NCI-H524 treated with DMSO at 0.1 percent for 48 hours (cell line): Measurements from ENCODE around the gene ELOVL3.
"Not testable (repeated sequence)": the region's sequence is repeated elsewhere in the genome, so short reads cannot be mapped to it uniquely, and the experiment has no call there.

ENCODE experiments used
- DNase-seq: peaks from one replicate; lab custom pipeline; 2025; lab: John Stamatoyannopoulos, UW

ELOVL3 gene

DNA sequence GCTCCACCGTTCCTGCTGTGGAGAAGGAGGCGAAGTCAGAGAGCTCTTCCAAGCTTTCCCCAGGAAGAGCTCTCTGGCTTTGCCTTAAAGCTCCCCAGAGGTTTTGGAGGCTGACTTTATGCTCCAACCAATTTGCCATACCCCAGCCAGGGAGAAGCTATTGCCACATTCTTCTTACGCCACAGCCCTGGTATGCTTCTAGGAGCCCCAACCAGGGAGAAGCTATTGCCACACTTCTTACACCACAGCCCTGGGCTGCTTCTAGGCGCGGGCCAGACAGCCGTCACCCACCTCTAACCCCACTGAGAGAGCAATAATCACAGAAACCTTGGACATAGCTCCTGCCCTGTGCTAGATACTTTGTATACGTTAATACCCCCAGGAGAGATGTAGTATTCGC, 951 bp downstream of the ELOVL3 start:
- no peak for DNase-seq

DNA sequence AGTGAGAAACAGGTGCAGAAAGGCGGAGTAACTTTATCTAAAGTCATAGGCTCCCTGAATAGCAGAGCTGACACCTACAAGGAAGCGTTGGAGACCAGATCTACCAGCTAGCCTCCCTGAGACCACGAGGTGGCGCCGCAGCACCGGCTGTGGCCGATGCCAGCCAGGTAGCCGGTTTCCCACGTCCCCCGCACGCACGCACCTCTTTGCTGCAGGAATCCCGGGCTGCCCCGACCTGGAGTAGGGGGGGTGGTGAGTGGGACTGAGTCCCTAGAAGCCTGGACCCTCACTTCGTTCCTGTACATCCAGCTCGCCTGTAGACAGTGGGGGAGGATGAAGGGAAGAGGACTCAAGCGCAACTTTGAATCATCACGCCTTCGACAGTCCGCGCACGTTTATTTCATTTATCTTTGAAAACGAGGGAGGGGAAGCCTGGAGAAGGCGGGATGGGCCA, 3.7 kb downstream of the ELOVL3 start:
- no peak for DNase-seq

DNA sequence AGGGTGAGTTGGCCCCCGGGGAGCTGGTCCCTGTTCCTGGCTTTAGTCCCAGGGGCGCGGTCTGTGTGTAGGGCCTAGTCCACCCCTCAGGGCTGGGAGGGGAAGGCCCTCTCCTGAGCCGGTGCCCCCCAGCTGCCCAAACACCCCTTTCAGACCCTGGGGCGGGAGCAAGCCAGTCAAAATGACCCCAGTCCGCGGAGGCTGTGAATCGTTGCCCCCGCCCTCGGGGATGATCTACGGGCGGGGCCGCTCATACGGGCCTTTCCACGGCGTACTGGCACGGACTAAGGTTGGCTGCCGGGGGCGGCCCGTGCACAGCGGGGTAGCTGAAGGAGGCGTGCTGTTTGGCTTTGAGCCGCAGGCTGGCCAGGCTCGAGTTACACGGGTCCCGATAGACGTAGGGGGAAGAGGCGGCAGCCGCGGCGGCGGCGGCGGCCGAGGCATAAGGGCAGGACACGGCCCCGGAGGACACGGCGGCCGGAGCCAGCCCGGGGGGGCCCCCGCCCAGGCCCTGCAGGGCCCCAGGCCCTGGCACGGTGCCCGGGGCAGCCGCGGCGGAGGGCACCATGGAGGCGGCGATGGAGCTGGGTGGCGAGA, 4.3 kb downstream of the ELOVL3 start:
- no peak for DNase-seq

DNA sequence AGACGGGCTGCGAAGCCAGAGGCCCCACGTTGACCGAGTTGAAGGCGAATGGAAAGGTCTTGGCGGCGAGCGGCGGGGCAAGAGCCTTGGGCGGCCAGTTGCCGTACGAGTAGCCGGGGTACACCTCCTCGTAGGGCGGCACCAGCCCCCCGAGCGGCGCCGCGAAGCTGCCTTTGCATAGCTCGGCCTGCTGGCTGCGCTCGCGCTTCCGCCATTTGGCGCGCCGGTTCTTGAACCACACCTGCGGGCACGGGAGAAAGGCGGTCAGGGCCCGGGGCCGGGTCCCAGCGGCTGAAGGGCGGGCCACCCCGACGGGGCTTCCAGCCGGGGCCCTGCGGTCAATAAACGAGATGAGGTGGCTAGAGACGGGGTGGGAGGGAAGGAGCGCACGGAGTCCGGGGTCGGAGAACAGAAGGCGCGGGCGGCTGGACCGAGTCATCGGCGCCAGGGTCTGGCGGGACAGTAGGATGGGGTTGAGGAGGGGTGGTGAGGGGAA, 4.8 kb downstream of the ELOVL3 start:
- DNase-seq: no peak

DNA sequence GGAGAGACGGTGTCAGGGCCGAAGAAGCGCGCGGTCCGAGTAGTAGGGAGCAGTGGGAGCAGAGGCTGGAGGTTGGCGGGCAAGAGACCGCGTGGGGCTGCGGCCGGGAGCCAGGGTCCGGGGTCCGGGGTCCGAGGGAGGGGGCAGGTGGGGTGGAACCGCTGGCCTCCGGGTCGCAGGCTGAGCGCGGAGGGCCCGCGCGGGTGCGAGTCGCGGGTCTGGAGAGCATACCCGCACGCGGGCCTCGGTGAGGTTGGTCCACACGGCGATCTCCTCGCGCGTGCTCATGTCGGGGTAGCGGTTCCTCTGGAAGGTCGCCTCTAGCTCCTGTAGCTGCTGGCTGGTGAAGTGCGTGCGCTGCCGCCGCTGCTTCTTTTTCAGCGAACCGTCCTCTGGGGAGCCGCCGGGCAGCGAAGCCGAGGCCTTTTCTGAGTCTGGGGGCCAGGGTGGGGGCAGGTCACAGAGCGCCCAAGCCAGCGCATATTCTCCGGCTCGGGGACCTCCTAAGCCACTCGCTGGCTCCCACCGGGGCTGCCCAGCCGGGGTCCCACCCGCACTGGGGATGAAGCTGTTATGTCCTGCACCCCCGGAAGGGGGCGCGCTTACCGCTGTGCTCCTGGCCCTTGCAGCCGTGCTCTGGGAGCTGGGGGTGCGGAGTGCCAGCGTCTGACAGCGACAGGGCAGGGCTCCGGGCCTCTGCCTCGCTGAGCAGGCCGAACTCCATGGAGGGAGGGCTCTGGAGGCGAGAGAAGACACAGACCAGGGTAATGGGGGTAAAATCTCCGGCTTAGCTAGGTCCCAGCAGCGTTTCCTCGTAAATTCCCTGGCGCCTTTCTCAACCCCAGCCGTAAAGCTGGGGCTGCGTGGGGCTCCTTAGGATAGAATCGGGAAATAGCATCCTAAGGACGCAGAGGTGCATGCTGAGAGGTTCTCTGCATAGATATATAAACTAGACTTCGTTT, 5.5 kb downstream of the ELOVL3 start:
- no peak for DNase-seq

DNA sequence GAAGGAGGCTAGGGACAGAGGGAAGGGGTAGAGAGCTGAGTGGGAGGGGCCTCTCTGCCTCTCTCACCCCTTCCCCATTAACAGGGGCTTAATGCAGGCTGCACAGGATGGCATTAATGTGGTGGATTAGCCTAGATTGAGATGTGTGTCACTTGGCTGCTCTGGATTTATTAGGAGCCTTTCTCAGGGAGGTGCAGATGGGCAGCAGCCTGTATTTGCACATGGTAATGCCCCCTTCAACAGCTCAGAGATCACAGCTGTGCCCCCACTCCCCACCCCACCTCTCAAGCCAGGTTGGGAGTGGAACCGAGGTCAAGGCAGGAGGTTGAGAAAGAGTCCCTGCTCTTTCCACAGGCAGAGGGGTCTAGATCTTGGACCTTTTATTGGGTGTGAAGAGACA, 7.9 kb downstream of the ELOVL3 start:
- peak; percentile 53 for DNase-seq

DNA sequence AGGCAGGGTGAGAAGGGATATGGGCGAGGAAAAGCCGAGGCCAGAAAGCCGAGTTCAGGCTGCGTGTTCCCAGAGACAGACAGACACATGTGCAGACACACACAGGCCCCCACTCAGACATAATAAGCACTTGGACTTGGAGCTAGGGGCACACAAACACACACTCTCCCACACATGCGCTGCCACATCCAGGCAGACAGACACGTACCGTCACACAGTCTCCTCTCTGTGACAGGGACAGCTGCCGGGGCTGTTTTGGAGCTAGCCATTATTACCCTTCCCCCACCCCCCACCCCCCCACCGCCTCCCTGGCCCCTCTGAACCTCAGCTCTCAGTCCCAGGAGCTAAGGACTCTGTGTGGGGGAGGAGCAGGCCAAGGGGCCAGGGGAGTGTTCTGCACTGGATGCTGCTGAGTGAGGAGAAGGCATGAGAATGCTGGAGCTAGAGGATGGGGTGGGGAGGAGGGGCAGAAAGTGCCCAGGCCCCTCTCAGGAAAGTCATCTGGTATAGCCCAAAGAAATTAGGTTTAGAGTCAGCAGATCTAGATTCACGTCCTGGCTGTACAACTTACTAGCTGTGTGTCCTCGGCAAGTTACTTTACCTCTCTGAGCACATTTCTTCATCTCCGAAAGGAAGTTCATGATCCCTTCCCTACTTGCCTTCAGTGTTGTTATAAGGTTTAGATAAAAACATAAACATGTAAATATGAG, 8.9 kb downstream of the ELOVL3 start:
- no peak for DNase-seq

DNA sequence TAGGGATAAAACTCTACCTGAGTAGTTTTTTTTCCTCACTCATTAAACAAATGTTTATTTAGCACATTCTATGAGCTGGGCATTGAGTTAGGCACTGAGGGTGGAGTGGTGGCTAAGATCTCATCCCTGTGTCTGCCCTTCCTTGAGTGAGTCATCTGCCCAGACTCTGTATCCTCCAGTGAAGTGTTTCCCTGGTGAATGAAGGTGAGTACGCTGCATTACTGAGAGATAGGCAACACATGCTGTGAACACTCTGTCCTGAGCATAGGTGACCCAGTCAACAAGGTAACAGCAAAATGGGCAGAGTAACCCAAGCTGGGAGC, 9.5 kb downstream of the ELOVL3 start:
- no peak for DNase-seq

DNA sequence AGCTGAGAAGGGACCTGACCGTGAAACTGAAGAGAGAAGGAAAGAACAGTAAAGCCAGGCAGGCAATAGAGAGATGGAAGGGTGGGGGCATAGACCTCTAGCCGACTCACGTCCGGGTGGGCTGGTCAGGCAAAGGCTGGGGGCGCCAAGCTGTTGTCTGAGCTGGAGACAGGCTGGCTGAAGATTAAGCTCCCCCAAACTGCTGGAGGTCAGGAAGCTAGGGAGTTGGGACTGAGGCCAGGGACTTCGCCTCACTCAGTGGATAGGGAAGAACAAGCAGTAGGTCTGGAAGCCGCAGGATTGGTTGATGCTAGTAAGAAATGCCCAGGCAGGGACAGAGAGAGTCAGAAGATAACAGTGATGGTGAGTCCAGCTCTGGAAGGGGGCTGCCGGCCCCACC, 9.9 kb downstream of the ELOVL3 start:
- no peak for DNase-seq

DNA sequence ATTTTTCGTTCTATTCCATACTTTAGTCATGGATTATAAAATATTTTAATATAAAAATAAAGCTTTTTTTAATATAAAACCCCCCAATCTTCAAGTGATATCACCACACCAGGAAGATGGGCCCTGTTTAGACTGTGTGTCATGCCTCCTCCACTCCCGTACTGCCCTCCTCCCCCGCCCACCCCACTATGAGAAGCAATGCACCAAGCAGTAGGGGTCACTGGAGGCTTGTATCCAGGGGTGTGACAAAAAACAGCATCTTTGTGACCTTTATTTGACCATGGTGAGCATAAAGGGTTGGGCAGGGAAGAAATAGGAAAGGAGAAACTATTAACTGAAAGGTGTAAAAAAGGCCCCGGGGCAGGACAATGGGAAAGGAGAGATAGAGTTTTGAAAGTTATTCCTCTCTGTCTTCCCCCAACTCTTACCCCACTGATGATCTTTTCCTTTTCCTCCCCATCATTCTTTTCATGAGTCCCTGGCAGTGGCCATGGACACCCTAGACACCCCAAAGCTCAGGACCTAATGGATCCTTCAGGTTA, 11.7 kb downstream of the ELOVL3 start:
- no peak for DNase-seq

DNA sequence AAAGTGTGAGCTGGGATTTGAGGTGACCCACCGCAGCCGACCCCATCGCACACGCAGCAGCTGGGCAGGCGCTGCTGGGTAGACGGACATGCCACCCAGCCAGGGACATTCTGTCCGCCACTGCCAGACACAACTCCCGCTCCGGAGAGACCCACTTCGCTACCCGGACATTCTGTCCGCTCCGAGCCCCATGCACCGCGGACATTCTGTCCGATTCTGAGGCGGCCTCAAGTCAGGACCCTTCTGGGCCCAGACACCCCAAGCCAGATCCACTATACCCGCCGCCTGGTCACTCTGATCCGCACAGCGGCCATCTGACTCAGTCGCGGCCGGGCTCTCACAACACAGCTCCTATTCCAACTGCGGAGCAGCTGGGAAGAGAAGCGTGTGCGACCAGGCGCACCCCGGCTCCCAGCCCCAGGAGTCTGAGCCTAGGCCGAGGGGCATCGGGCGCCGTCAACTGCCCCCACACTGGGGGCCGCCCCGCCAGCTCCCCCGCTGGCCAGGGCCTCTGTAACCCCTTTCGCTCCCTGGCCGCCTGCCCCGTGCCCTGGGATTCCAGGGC, 14.4 kb downstream of the ELOVL3 start:
- no peak for DNase-seq

DNA sequence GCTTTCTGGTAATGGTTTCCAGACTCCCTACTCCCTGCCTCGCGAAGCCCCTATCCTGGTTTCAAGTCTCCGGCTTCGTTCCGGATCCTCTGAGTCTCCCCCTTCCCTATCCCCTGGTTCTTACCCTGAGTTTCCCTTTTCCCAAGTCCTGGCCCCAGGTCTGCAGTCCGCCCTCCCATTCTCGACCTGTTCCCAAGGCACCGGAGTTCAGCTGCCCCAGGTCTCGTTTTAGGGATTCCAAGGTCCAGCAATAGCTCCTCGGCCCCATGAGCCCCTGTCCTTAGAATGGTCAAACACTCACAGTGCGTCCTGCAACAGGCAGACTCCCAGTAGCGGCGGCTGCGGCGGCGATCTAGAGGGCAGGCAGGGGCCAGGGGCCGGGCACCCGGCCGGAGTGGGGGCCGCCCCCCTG, 14.9 kb downstream of the ELOVL3 start:
- no peak for DNase-seq

DNA sequence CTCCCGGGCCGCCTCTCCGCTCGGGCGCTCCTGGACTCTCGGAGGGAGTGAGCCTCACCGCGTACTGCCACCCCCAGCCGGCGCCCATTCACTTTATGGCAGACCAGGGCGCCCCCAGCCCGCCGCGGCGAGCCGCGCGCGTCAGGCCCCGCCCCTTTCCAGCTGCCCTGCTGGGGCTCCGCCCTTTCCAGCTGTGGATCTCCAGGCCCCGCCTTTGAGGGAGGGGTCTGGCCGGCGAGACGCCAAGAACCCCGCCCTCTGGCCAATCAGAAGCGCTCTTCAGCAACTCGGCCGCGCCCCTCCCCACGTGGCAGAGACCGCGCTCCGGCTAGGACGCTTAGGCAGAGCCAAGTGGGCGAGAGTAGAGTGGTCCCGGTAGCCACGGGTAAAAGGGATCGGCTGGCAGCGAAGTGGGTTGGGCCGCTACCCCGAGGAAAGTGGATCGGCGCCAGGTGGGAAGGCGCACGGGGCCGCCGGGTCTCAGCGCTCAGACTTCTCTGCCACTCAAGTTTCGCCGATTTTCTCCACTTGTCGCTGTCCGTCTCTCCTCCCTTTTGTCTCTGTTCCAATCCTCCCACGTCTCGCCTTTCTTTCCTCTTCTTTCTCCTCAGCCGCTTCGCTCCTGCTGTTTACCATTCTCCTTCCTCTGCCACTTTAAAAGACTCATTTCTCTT, 15.5 kb downstream of the ELOVL3 start, which contains the start of gene PITX3:
TSS of gene PITX3 (minus strand) at position 69 of the 674 bp plus-strand sequence. CDS start 9,432 bp downstream, outside the sequence.
- no peak for DNase-seq

DNA sequence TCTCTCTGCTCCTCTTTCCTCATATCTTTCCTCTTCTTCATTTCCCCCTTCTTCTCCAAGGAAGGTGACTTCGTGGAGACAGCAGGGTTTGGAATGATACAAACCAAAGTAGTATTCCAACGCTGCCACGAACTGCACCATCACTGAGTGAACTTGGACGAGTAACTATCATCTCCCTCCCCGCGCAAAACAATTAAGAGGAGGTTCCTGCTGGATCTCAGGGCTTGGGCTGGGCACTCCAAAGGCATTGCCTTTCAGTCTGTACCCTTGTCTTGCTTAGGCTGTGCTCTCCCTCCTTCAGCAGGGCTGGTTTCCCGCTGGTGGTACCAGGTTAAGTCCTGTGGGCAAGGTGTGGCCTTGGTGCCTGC, 16.0 kb downstream of the ELOVL3 start:
- DNase-seq: no peak

DNA sequence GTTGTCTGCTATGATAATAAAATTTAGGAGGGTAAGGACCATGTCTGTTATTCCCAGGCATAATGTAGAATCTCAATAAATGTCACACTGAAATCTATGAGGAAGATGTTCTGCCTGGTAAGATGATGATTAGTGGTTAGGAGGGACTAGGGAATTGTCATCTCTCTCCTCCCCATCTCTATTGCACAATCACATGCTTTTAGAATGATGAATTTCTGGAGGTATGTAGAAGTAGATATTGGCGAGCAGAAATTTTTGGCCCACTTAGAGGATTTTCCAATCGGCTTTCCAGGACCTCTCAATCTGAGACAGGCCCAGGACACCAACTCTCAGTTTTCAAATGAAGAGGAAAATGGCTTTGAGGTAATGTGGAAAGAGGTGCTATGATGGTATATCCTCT, 17.2 kb downstream of the ELOVL3 start:
- no peak for DNase-seq

DNA sequence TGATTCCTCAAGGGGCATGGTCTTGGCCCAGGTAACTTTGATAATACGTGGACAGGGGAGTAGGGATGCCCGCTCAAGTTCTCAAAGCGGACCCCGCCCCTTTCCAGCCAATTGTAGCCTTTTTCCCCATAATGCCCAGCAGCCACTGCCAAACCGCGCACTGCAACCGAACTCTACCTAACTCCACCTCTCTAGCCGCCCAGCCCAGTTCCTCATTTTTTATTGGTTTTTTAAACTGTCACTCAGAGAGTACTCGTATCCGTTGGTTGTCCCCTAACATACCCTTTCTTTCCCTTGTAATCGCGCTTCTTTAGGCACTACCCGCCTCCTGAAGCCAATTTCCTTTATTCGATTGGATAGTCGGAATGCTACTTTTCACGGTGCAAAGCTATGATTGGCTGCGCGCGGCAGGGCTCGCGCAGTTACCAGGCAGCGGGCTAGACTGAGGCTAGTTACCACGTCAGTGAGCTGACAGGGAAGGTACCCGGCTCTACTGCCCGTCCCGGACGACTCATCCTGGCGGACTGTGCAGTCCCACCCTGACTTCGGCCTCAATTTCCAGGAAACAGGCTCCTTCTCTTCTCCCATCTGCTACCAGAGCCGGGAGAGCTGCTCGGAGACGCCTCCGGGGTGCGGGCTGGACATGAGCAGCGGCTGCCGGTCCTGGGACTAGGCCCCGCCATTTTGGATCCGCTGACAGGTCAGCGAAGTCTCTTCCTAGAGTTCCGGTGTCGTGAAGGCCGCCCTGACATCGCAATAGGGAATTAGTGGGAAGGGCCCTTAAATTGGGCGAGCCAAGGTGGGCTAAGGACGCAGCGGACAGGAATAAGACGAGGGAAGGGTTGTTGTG, 19.2 kb downstream of the ELOVL3 start, which contains the start of gene GBF1:
TSS of gene GBF1 (plus strand) at position 451 of the 850 bp plus-strand sequence. CDS start 13,407 bp downstream, outside the sequence.
- peak; percentile 86 for DNase-seq

DNA sequence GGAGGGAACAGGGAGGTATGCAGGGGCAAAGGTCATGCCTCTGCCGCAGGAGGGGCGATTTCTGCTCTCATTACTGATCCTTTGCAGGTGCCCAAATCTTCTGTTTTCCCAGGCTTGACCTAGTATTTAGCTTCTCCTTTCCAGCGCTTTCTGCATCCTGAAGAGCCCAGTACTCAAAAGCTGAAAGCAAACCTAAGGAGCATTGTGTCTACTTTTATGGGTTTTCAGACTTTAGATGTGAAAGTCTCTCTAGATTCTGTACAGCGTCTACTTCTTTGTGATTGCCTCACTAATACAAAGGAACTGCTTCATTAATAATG, 19.8 kb downstream of the ELOVL3 start:
- no peak for DNase-seq

DNA sequence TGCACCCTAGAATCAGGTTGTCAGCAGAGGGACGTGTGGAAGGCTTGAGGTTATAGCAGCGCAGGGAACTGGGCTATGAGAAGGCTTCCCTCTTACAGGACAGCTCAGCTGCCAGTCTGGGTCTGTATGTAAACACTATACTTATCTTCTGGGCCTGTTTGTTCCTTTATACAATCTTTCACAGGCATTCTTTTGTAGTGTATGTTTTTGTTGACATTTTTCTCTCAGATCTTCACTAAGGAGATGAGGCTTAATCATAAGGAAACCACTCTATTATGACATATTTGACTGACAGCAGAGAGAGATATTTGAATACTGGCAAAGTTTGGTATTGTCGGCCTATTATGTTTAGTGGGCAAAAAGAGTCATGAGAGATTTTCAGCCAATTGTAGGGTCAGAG, 20.2 kb downstream of the ELOVL3 start:
- DNase-seq: no peak

DNA sequence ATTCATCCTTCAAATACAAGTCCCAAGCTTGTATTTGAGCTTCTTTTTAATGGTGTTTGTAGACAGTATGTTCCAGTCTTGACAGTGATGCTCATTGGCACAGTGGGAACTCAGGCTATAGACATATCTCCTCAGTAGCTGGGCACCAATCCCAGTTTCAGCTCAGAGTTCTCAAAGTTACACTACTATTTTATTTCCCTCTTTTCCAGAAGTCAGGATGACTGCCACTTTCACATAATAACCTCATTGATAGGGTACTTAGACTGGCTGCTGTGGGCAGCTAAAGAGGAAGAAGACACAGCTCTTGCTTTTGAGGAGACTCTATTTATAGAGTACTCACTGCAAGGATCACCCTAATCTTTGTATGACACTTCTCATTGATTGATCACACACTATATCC, 21.6 kb downstream of the ELOVL3 start:
- no peak for DNase-seq

DNA sequence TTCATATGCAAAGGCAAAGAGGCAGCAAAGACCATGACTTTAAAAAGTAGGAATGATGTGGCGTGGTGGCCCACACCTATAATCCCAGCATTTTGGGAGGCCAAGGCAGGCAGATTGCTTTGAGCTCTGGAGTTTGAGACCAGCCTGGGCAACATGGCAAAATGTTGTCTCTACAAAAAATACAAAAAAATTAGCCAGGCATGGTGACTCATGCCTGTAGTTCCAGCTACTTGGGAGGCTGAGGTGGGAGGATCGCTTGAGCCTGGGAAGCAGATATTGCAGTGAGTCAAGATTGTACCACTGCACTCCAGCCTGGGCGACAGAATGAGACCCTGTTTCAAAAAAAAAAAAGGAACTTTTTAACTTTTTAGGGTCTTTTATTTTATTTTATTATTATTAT, 26.4 kb downstream of the ELOVL3 start:
- DNase-seq: not testable (repeated sequence)

DNA sequence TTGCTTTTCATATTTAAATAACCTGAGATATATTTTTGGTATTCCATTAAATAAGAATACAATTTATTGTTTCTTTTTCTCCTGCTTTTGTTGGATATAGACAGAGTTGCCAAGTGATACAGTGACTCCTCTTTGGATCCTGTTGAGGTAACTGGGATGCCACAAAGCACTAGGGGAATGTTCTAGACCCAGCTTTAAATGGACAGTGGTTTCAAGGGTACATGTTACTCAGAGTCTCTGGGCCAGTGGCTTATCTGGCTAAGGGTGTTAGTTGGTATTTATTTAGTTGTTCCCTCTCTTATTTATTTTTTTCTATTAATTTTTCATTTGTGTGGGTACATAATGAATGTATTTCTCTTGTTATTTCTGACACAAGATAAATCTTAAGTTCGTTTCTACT, 28.3 kb downstream of the ELOVL3 start:
- no peak for DNase-seq
